NCI-H128 (cell line): ENCODE measurements around the gene RHOBTB1.
"Not testable (repeated sequence)": the region's sequence is repeated elsewhere in the genome, so short reads cannot be mapped to it uniquely, and the experiment has no call there.

Experiments
- DNase-seq: peaks from one replicate; lab custom pipeline; 2025; ENCODE audit not compliant: unreplicated experiment; lab: John Stamatoyannopoulos, UW

RHOBTB1 gene

DNA sequence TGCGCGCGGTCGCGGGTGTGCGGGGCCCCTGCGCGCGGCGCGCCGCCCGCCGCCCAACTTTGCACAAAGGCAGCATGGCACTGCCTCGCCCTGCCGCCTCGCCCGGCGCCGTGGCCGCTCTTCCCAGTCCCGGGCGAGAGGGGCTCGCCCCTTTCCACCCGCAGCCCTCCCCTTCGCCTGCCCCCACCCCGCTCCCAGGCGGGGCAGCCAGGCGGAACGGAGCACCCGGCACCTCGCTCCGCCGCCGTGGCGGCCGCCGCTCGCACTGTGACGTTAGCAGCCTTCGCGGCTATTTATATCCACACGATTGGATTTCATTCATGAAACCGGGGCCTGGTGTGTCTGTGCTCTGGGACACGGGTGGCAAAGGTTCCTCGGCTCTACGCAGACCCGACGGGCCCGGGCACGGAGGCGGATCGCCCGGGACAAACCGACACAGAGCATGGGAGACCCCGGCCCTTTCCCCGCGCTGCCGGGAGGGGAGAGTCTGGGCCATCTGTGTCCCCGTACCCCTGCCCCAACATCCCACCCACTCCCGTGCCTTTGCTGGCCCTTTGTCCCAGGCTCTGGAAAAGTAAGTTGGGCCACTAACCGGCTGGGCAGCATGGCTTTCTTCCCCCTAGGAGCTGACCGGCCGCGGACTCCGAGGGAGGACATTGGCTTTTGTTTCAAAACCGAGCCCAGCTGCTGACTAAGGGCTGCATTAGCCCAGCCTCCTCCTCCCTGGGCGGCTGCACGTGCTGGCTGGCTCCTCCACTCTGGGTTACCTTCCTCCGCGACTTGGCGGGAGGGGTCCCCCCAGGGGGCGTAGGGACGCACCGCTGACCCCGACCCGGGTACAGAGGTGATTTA lies at the start of gene RHOBTB1:
RHOBTB1 (minus strand) TSS at position 128 of the 852 bp plus-strand sequence. CDS start 32,643 bp downstream, outside the sequence.
- peak; percentile 43 for DNase-seq

- DNase-seq = no peak
Measured at GRCh38 chr10:60992636-60993035, 48.7 kb upstream of the RHOBTB1 start.

- no peak for DNase-seq
Measured at GRCh38 chr10:60990663-60991062, 46.7 kb upstream of the RHOBTB1 start.

DNA sequence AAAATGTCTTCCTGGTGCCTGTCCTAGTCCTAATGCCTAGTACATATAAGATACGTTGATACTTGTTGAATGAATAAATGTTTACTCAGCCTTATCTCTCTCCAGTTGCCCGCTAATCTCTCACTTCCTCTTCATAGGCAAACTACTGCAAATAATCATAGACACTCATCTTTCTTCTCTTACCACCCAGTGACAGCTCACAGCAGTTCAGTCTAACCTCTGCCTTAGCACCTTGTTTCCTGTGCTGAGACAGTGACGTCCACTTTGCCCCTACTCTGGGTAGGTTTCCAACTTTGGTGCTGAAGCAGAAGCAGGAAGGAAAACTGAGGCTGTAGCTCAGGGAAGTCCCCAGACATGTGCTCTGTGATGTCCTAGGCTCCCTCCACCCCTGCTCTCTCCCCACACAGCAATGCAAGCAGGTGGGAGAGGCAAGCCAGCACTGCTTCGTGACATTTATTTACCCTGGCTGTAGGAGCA lies 45.5 kb upstream of the RHOBTB1 start:
- no peak for DNase-seq

- no peak for DNase-seq
Measured at GRCh38 chr10:60986791-60987190, 42.8 kb upstream of the RHOBTB1 start.

DNA sequence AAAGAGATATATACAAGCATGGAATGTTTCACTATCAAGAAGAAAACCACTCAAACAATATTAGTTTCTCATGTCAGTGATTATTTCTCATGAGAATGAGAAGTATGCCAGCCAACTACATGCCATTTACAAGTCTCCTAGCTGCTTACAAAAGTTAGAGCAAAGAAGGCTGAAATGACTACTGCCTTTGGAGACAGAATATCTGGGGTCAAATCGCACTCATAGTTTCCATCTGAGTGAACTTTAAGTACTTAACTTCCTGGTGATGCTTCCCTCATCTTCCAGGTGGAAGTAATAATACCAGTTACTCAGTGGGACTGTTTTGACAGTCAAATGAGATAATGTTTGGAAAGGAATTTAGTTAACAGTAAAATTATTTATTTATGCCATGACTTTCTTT lies 42.0 kb upstream of the RHOBTB1 start:
- no peak for DNase-seq

- no peak for DNase-seq
Measured at GRCh38 chr10:60980997-60981396, 37.0 kb upstream of the RHOBTB1 start.

DNA sequence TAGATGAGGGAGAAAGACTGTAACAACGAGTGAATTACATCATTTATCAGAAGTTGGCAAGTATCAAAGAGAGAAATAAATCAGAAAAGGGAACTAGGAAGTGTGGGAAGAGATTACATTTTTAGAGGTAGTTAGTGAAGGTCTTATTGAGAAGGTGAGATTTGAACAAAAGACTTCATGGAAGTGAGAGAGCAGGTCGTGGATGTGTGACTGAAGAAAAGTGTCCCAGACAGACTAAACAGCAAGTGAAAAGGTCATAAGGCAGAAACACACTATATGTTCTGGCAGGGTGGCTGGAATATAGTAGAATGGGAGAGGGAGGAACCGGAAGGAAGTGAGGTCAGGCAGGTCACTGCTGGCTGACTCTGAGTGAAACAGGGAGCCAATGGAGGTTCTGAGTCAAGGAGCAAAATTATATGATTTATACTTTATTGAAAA lies 35.7 kb upstream of the RHOBTB1 start:
- no peak for DNase-seq

DNA sequence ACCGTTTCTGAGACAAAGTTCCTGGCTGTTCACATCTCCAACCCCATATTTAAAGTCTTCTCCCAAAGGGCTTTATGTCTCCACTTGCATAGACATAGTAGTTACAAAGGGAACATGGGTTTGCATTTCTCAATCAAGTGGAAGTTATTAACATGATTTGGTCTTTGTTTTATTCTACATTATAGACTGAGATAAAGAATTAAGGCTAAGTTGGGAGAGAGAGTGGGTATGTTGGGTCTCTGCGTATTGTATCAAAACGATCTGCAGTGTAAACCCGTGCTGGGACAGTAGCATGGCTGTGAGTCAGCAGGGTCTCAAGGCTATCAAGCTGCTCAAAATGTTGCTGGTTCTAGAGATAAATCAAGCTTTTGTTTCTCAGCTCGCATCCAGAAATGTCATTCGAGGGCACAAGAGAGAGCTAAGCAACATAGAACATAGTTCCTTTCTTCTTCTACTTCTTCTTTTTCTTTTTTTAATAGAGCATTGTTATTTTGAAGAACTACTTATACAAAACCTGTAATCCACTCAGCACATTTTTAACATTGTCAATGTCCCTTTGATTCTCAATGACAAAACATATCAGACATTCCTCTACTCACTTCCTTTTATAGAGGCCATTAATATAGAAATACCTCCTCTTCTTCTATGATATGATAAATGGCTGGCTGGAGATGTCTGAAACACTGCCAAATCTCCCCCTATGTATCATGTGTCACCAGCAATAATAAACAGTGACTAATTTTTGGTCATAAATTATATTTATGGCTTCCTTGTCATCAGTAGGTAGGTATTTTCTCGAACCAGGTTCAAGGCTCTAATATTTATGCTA lies 34.5 kb upstream of the RHOBTB1 start:
- DNase-seq = no peak

- DNase-seq = no peak
Measured at GRCh38 chr10:60977161-60978122, 33.5 kb upstream of the RHOBTB1 start.

DNA sequence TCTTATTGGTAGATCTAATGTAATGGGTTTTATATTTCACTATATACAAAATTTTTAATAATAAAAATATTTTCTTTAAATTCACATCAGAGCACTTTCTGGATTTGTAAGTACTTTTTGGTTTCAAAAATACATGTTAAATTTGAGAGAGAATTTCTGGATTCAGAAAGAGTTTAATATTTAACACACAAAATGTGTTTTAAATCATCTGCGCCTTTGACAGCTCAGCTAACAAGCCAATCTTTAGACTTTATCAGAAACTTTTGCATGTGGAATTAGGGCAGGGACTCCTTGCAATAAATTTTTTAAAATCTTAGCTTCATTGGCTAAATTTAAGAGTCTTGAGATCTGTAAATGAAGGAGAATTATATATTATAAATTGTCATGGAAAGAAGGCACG lies 32.7 kb upstream of the RHOBTB1 start:
- DNase-seq = no peak

- no peak for DNase-seq
Measured at GRCh38 chr10:60975716-60976115, 31.7 kb upstream of the RHOBTB1 start.

DNA sequence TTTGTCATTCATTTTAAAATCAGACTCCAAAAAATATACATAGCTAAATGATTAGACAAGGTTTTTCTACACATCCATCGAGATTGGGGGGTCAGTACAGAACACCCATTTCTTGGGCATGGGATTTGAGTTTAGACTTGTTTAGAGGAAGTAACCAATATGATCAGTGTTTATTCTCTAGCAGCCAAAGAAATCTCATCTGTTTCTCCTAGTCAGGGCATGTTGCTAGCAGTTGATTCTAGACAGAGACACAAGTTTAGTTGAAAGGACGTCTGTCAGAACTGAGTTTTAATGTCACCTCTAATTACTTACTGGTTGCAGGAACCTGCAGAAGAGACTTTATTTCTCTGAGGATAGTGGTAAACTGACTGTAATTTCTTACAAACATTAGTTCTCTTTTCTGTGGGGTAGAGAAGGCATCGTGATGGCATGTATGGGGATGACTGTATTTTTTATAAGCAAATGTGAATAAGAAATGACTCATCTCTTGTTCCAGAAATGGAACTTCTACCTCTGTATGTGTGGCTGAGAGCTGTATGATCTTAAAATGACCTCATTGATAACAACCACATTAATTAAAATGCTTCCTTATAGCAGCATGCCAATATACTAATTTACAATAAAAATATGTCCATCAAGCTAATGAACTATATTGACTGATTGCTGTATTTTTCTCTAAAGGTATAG lies 30.6 kb upstream of the RHOBTB1 start:
- no peak for DNase-seq

DNA sequence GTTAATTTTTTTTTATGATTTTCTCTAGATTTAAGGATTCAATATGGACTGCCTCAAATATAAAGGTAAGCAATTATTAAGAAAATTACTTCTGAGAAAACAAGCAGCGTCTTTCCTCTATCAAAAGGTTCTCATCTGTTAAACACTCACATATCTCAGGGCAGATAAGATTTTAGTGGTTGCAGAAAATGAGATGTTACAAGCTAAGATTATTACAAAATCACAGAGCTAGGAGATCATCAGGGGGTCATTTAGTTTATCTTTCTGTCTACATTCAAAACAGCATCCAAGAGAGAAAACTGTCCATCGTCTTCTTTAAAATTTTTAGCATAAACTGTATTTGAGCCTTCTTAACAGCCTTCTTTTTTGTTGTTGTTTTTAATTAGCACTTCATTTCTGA lies 29.1 kb upstream of the RHOBTB1 start:
- DNase-seq = no peak

DNA sequence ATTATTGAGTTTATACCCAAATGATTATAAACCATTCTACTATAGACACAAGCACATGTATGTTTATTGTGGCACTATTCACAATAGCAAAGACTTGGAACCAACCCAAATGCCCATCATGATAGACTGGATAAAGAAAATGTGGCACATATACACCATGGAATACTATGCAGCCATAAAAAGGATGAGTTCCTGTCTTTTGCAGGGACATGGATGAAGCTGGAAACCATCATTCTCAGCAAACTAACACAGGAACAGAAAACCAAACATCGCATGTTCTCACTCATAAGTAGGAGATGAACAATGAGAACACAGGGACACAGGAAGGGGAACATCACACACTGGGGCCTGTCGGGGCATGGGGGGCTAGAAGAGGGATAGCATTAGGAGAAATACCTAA lies 28.2 kb upstream of the RHOBTB1 start:
- DNase-seq = not testable (repeated sequence)

GRCh38 chr10:60970526-60970925 lies 26.5 kb upstream of the RHOBTB1 start:
- DNase-seq = no peak

- no peak for DNase-seq
Measured at GRCh38 chr10:60968504-60968903, 24.5 kb upstream of the RHOBTB1 start.

GRCh38 chr10:60967854-60968484 lies 24.0 kb upstream of the RHOBTB1 start:
- DNase-seq = no peak

DNA sequence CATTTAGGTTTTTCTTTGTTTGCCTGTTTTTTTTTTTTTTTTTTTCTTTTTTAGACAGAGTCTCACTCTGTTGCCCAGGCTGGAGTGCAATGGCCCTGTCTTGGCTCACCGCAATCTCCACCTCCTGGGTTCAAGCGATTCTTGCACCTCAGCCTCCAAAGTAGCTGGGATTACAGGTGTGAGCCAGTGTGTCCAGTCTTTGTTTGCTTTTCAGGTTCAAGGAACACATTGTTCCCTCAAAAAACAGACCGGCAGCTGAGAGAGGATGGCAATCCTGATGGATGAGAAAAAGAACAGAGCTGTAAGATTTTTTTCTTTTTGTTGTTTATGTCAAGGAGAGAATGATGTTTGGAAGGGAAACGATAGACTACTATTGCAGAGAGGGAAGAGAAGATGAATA lies 23.3 kb upstream of the RHOBTB1 start:
- DNase-seq = no peak

- no peak for DNase-seq
Measured at GRCh38 chr10:60965696-60966095, 21.7 kb upstream of the RHOBTB1 start.
